ENCODE measurements around the gene MYO5B. TPM values are rescaled to one million over a fixed set of nuclear protein-coding genes. Genes with fewer than 3 reads are reported as not detected.

MYO5B gene
- polyA plus RNA-seq, 1 donor from 2014 or later: 0.42 TPM

DNA sequence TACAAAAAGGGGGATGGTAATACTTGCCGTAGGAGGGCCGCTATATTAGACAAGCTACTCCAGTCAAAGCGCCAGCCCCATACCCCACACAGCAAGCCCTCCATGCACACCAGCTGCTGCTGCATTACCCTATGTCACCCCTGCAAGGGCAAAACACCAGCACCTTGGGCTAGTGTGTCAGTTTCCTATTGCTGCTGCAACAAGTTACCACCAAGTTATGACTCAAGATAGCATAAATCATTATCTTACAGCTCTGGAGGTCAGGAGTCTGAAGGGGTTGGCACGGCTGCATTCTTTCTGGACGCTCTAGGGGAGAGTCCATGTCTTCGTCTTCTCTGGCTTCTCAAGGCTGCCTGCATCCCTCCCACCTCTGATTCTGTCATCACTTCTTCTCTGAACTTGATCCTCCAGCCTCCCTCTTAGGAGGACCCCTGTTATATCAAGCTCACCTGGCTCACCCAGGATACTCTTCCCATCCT lies 293.0 kb downstream of the MYO5B start:
- Histone ChIP-seq H3K79me2 (replicated peaks; ENCODE audit: insufficient read depth, low read length) (no peaks in the 10 kb centered on the region), H3K4me3 (ENCODE audit: low read length) (no peak overlapping the region), H4K20me1 (ENCODE audit: insufficient read depth) (no peaks in the 10 kb centered on the region), H3K36me3 (ENCODE audit: insufficient read depth, low read length) (no peaks in the 10 kb centered on the region), H2AFZ (ENCODE audit: low read depth, low read length) (no peak overlapping the region), H3F3A (ENCODE audit: insufficient read depth, low read length, poor library complexity, severe bottlenecking) (no peaks in the 10 kb centered on the region), H3K9me2 (ENCODE audit: insufficient read depth, low read length) (no peaks in the 10 kb centered on the region), H3K9me3 (ENCODE audit: low read length) (no peaks in the 10 kb centered on the region), H3K4me2 (ENCODE audit: low read length) (no peak overlapping the region), H3K9ac (ENCODE audit: low read length) (no peak overlapping the region), H3K27me3 (ENCODE audit: insufficient read depth, low read depth, low read length) (no peaks in the 10 kb centered on the region), H3K27ac (ENCODE audit: low read length) (no peak overlapping the region)
- TF ChIP-seq EP300 (conservative IDR thresholded peaks at IDR 0.05; ENCODE audit: poor library complexity, severe bottlenecking) (no peak), SMC3 (conservative IDR thresholded peaks at IDR 0.05; ENCODE audit: poor library complexity) (no peak), RAD21 (conservative IDR thresholded peaks at IDR 0.05) (no peak), POLR2AphosphoS5 (IDR thresholded peaks at IDR 0.05) (no peak), MXI1 (conservative IDR thresholded peaks at IDR 0.05; ENCODE audit: poor library complexity, severe bottlenecking) (no peak), TAF1 (IDR thresholded peaks at IDR 0.05; ENCODE audit: low read depth) (no peak), EZH2 (IDR thresholded peaks at IDR 0.05; ENCODE audit: borderline replicate concordance, insufficient read depth, low read length, poor library complexity, severe bottlenecking) (no peak)
- TF ChIP-seq, protein P1, sequence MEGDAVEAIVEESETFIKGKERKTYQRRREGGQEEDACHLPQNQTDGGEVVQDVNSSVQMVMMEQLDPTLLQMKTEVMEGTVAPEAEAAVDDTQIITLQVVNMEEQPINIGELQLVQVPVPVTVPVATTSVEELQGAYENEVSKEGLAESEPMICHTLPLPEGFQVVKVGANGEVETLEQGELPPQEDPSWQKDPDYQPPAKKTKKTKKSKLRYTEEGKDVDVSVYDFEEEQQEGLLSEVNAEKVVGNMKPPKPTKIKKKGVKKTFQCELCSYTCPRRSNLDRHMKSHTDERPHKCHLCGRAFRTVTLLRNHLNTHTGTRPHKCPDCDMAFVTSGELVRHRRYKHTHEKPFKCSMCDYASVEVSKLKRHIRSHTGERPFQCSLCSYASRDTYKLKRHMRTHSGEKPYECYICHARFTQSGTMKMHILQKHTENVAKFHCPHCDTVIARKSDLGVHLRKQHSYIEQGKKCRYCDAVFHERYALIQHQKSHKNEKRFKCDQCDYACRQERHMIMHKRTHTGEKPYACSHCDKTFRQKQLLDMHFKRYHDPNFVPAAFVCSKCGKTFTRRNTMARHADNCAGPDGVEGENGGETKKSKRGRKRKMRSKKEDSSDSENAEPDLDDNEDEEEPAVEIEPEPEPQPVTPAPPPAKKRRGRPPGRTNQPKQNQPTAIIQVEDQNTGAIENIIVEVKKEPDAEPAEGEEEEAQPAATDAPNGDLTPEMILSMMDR (IDR thresholded peaks at IDR 0.05; ENCODE audit: poor library complexity, severe bottlenecking): no peak
- TF ChIP-seq, protein P2, sequence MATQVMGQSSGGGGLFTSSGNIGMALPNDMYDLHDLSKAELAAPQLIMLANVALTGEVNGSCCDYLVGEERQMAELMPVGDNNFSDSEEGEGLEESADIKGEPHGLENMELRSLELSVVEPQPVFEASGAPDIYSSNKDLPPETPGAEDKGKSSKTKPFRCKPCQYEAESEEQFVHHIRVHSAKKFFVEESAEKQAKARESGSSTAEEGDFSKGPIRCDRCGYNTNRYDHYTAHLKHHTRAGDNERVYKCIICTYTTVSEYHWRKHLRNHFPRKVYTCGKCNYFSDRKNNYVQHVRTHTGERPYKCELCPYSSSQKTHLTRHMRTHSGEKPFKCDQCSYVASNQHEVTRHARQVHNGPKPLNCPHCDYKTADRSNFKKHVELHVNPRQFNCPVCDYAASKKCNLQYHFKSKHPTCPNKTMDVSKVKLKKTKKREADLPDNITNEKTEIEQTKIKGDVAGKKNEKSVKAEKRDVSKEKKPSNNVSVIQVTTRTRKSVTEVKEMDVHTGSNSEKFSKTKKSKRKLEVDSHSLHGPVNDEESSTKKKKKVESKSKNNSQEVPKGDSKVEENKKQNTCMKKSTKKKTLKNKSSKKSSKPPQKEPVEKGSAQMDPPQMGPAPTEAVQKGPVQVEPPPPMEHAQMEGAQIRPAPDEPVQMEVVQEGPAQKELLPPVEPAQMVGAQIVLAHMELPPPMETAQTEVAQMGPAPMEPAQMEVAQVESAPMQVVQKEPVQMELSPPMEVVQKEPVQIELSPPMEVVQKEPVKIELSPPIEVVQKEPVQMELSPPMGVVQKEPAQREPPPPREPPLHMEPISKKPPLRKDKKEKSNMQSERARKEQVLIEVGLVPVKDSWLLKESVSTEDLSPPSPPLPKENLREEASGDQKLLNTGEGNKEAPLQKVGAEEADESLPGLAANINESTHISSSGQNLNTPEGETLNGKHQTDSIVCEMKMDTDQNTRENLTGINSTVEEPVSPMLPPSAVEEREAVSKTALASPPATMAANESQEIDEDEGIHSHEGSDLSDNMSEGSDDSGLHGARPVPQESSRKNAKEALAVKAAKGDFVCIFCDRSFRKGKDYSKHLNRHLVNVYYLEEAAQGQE (IDR thresholded peaks at IDR 0.05; ENCODE audit: borderline replicate concordance): no peak

DNA sequence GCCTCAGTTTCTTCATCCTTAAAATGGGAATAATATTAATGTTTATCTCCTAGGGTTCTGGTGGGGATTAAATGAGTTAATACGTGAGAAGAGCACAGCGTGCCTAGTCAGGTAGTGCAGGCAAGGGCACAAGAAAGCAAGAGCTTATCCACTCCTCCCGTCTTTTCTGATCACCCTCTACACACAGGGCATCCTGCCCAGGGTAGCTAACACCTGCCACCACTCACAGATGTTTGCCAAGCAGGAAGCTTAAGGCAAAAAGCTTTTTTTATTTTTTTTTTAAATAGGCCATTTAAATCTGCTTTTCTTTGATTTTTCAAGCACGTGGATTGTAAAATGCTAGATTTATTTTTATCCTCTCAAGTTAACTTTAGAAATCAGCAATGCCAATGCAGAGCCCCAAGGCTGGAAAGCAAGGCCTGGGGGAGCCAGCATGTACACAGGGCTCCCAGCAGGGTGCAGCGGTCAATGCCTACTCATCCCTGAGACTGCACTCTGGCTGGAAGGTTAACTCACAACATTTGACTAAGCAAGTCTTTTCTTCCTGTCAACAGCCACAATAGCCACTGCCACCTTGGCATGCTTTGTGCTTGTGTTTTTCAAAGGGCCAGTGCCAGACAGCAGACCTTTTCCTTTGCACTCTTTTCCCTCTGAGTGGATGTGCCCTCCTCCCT lies 295.2 kb downstream of the MYO5B start:
- no peaks in the 10 kb centered on the region for H3K9me3 ChIP-seq (ENCODE audit: low read length)
- no peak overlapping the region for H3K4me3 ChIP-seq (ENCODE audit: low read length)
- no peaks in the 10 kb centered on the region for H3F3A ChIP-seq (ENCODE audit: insufficient read depth, low read length, poor library complexity, severe bottlenecking)
- no peaks in the 10 kb centered on the region for H3K36me3 ChIP-seq (ENCODE audit: insufficient read depth, low read length)
- no peaks in the 10 kb centered on the region for H3K27me3 ChIP-seq (ENCODE audit: insufficient read depth, low read depth, low read length)
- H3K9me2 ChIP-seq (ENCODE audit: insufficient read depth, low read length): no peaks in the 10 kb centered on the region
- no peak overlapping the region for H3K9ac ChIP-seq (ENCODE audit: low read length)
- TF ChIP-seq, protein P2 (IDR thresholded peaks at IDR 0.05; ENCODE audit: borderline replicate concordance): no peak
- TF ChIP-seq EP300 (conservative IDR thresholded peaks at IDR 0.05; ENCODE audit: poor library complexity, severe bottlenecking) (no peak), SMC3 (conservative IDR thresholded peaks at IDR 0.05; ENCODE audit: poor library complexity) (peak; percentile 14), RAD21 (conservative IDR thresholded peaks at IDR 0.05) (no peak), MXI1 (conservative IDR thresholded peaks at IDR 0.05; ENCODE audit: poor library complexity, severe bottlenecking) (no peak)
- TF ChIP-seq, protein P1 (IDR thresholded peaks at IDR 0.05; ENCODE audit: poor library complexity, severe bottlenecking): no peak
- H2AFZ ChIP-seq (ENCODE audit: low read depth, low read length): no peak overlapping the region
- H3K4me2 ChIP-seq (ENCODE audit: low read length): no peak overlapping the region
- no peaks in the 10 kb centered on the region for H4K20me1 ChIP-seq (ENCODE audit: insufficient read depth)
- no peaks in the 10 kb centered on the region for H3K79me2 ChIP-seq (replicated peaks; ENCODE audit: insufficient read depth, low read length)
- H3K27ac ChIP-seq (ENCODE audit: low read length): no peak overlapping the region
